ENCODE data around the gene MEST. TPM values are rescaled to one million over a fixed set of nuclear protein-coding genes. Genes with fewer than 3 reads are reported as not detected.

The MEST gene
- total and polyA plus RNA-seq, 10 of the 15 experiments (the other 5 are each of a cell fraction or from before 2014, with no cell fraction given): 1.0 to 18.2 (median 8.2) TPM

GRCh38 chr7:130444751-130445407, 47.0 kb upstream of the MEST start:
- no peak overlapping the region; the same call in 1 of the 2 replicates for H2AFZ ChIP-seq (ENCODE audit: control insufficient read depth, low read depth, low read length)
- DNase-seq (ENCODE audit: low read depth, low spot score) (no peak), FAIRE-seq (no peak), ATAC-seq (no peak)
- WGBS (ENCODE audit: insufficient coverage, insufficient replicate concordance, low lambda C conversion rate, missing lambda C conversion rate): 93% methylated on average over 5 of the region's 5 CpGs
- TF ChIP-seq CTCF (IDR thresholded peaks at IDR 0.05 in 2 of 3, conservative IDR thresholded peaks at IDR 0.05 in 1 of 3; ENCODE audit: control insufficient read depth in 2 of 3, extremely low read depth in 1 of 3, insufficient read depth in 1 of 3, low read depth in 3 of 3, low read length in 3 of 3) (peak in 1 of 3 experiments; percentile 5; a peak in 1 of 6 replicates), ZNF24 (IDR thresholded peaks at IDR 0.05) (no peak), ETV6 (conservative IDR thresholded peaks at IDR 0.05 in 1 of 2, IDR thresholded peaks at IDR 0.05 in 1 of 2; ENCODE audit: borderline replicate concordance in 1 of 2, low read depth in 1 of 2) (no peak), RFX5 (IDR thresholded peaks at IDR 0.05; ENCODE audit: low read depth, low read length) (no peak), MEF2A (IDR thresholded peaks at IDR 0.05; ENCODE audit: insufficient read depth, low read depth, low read length) (no peak), POLR2AphosphoS2 (IDR thresholded peaks at IDR 0.05; ENCODE audit: low read depth, low read length) (no peak)
- no peak overlapping the region for H3K4me2 ChIP-seq (ENCODE audit: control insufficient read depth, insufficient read depth)
- CTCF ChIA-PET: no interaction called here
- H4K20me1 ChIP-seq (ENCODE audit: control insufficient read depth, insufficient read depth): no peaks in the 10 kb centered on the region
- H3K27ac ChIP-seq (ENCODE audit: control insufficient read depth, insufficient read depth): no peak overlapping the region
- peaks cover 3% of the 10 kb centered on the region for H3K79me2 ChIP-seq (ENCODE audit: control insufficient read depth, insufficient read depth, low read length)
- no peaks in the 10 kb centered on the region for H3K36me3 ChIP-seq (ENCODE audit: control insufficient read depth in 2 of 2, insufficient read depth in 2 of 2, low read length in 1 of 2)
- POLR2A ChIA-PET: no interaction called here
- intact Hi-C loops (cut with micrococcal nuclease; ENCODE audit: unreplicated experiment): no loop called here
- no peak overlapping the region for H3K4me3 ChIP-seq
- in situ Hi-C loops (cut with MboI): no loop called here
- SMC1A ChIA-PET (ENCODE audit: uncharacterized antibody, unreplicated experiment): no interaction called here
- peaks cover 11% of the 10 kb centered on the region for H3K4me1 ChIP-seq (ENCODE audit: control insufficient read depth, insufficient read depth, low read length)
- peaks cover 5% of the 10 kb centered on the region; the same call in 2 of the 3 replicates for H3K9me3 ChIP-seq (replicated peaks; ENCODE audit: control insufficient read depth, insufficient read depth, low read length)
- no peaks in the 10 kb centered on the region for H3K27me3 ChIP-seq (replicated peaks in 1 of 2; ENCODE audit: control insufficient read depth in 2 of 2, insufficient read depth in 2 of 2, low read length in 1 of 2)
- H3K9ac ChIP-seq (ENCODE audit: control insufficient read depth, insufficient read depth, low read length): no peak overlapping the region
- RAD21 ChIA-PET (ENCODE audit: unreplicated experiment): no interaction called here
- no TSS peak for BruUV-seq (replicated peaks)

All from GM12878 (cell line).